ENCODE measurements around the gene EHBP1.
"Not testable (repeated sequence)": the region's sequence is repeated elsewhere in the genome, so short reads cannot be mapped to it uniquely, and the experiment has no call there.

EHBP1 gene

DNA sequence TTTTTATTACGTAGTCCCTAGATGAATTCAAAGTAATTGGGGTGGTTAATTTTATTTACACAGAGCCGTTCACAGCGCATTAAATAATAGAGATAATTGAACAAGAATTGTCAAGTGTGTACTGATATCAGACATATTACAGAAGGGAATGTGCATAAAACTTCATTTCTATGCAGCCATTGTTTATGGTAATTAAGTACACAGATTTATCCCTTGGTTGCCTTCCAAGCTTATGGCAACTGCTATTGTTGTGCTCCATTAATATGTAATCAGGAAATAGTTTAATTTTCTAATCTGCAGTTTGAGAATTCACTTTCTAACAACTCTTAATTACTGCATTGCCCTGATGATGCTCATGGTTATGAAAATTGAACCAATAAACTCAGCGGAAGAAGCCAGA is 297.8 kb downstream of the EHBP1 start:
- no peak for DNase-seq (ENCODE audit: low read depth in 1 of 2, low spot score in 1 of 2)

DNA sequence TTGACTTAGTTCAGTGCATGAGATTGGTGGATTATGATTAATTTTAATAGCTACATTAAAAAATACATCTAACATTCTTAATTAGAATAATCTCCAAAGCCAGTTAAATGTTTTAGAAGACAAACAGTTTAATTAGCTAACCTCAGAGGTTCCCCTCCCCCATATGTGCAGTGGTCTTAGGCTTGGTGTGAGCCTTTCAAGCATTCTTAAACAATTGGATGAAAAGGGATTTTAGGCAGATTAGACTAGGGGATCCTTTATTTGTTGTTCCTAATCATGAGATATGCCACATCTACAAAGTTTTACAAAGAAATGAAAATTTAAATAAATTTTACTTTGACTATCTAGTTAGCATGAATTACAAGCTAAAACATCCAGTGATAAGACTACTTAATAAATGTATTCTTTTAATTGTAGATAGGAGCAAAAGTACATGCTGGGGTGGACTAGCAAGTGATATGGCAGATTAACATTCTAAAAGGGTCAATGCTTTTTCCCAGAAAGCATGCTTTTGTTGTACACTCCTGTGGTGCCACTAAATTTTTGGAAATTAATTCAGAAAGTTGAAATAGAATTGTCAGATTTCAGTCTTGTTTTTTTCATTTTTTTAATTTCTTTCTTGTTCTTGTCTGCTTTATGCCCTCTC is 302.4 kb downstream of the EHBP1 start:
- DNase-seq (ENCODE audit: low read depth in 1 of 2, low spot score in 1 of 2), result no peak

DNA sequence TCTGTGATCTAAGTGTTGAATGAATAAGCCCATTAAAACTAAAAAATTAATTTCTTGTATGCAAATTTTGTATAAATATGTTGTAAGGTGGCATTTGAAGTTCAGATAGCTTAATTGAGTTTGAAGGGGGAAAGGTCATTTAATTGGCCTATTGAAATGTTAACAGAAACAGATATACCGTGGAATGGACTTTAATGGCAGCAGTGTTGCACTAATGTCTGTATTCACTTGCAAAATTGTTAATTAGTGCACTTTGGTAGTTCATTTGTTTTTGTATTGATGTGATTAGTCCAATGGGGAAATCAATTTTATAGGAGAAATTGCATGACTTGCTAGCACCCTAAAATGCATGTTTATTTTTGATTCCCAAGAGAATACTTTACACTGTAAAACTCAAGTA is 303.3 kb downstream of the EHBP1 start:
- DNase-seq (ENCODE audit: low read depth in 1 of 2, low spot score in 1 of 2), result no peak

- no peak for DNase-seq (ENCODE audit: low read depth in 1 of 2, low spot score in 1 of 2)
Observed at GRCh38 chr2:63009490-63009889, 304.0 kb downstream of the EHBP1 start.

GRCh38 chr2:63012541-63012940 is 307.0 kb downstream of the EHBP1 start:
- no peak for DNase-seq (ENCODE audit: low read depth in 1 of 2, low spot score in 1 of 2)

DNA sequence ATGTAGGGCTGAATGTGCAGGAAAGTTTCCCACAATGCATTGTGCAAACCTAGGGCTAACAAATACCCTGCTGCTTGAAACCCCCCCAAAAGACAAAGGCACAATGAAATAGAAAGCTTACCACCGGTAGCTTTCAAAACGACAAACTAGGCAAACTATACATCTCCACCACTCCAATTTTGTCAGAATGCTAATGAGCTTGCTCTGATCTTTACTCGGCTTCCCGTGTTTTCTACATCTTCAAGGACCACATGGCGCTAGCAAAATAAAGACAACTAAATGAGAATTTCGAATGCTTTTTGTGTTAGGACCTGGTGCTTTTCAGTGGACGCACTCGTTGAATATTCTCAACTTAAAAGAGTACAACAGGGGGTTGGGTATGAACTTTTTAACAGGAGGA is 307.9 kb downstream of the EHBP1 start:
- no peak for DNase-seq (ENCODE audit: low read depth in 1 of 2, low spot score in 1 of 2)

- no peak for DNase-seq (ENCODE audit: low read depth in 1 of 2, low spot score in 1 of 2)
Observed at GRCh38 chr2:63015389-63015788, 309.9 kb downstream of the EHBP1 start.

DNA sequence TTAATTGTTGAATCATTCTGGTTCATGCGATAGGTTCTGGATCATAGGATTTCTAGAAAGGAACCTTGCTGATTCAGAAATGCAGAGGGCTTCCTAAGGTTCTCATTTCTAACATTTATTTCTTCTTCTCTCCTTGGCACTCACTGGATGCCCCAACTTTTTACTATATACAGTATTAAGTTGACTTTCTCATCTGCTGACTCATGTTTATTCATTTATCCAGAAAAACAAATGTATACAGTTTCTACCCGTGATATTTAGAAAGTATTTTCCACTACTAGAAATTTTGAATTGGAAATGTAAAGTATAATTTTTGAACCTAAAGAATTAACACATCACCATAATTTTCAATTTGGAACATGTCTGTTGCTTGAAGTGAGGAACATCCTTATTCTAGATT is 312.9 kb downstream of the EHBP1 start:
- DNase-seq (ENCODE audit: low read depth in 1 of 2, low spot score in 1 of 2), result no peak

- DNase-seq (ENCODE audit: low read depth in 1 of 2, low spot score in 1 of 2), result not testable (repeated sequence)
Observed at GRCh38 chr2:63019686-63020085, 314.2 kb downstream of the EHBP1 start.

DNA sequence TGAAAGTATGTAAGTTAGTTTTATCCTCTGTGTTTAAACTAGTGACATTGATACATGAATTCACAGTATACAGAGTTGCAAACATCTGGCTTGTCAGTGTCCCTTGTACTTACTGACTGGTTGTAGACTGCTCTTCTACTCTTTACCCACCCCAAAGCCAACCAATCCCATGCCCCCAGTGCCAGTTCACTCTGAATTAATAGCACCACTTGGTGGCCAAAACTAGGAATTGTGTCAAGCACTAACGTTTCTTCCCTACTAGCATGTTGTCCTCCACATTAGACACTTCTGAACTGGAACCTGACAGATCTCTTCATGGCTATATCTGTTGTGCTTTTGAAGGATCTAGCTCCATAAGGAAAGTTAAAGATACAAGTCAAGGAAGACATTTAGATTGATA is 317.9 kb downstream of the EHBP1 start:
- no peak for DNase-seq (ENCODE audit: low read depth in 1 of 2, low spot score in 1 of 2)

GRCh38 chr2:63027220-63027619 is 321.7 kb downstream of the EHBP1 start:
- DNase-seq (ENCODE audit: low read depth in 1 of 2, low spot score in 1 of 2), result no peak

GRCh38 chr2:63029058-63029457 is 323.5 kb downstream of the EHBP1 start:
- no peak for DNase-seq (ENCODE audit: low read depth in 1 of 2, low spot score in 1 of 2)

- no peak for DNase-seq (ENCODE audit: low read depth in 1 of 2, low spot score in 1 of 2)
Observed at GRCh38 chr2:63034526-63034925, 329.0 kb downstream of the EHBP1 start.

GRCh38 chr2:63035169-63035568 is 329.7 kb downstream of the EHBP1 start:
- no peak for DNase-seq (ENCODE audit: low read depth in 1 of 2, low spot score in 1 of 2)

- no peak for DNase-seq (ENCODE audit: low read depth in 1 of 2, low spot score in 1 of 2)
Observed at GRCh38 chr2:63035660-63036059, 330.1 kb downstream of the EHBP1 start.

GRCh38 chr2:63038034-63038433 is 332.5 kb downstream of the EHBP1 start:
- DNase-seq (ENCODE audit: low read depth in 1 of 2, low spot score in 1 of 2), result no peak

GRCh38 chr2:63040586-63040985 is 335.1 kb downstream of the EHBP1 start:
- no peak for DNase-seq (ENCODE audit: low read depth in 1 of 2, low spot score in 1 of 2)

- no peak for DNase-seq (ENCODE audit: low read depth in 1 of 2, low spot score in 1 of 2)
Observed at GRCh38 chr2:63041592-63041991, 336.1 kb downstream of the EHBP1 start.

DNA sequence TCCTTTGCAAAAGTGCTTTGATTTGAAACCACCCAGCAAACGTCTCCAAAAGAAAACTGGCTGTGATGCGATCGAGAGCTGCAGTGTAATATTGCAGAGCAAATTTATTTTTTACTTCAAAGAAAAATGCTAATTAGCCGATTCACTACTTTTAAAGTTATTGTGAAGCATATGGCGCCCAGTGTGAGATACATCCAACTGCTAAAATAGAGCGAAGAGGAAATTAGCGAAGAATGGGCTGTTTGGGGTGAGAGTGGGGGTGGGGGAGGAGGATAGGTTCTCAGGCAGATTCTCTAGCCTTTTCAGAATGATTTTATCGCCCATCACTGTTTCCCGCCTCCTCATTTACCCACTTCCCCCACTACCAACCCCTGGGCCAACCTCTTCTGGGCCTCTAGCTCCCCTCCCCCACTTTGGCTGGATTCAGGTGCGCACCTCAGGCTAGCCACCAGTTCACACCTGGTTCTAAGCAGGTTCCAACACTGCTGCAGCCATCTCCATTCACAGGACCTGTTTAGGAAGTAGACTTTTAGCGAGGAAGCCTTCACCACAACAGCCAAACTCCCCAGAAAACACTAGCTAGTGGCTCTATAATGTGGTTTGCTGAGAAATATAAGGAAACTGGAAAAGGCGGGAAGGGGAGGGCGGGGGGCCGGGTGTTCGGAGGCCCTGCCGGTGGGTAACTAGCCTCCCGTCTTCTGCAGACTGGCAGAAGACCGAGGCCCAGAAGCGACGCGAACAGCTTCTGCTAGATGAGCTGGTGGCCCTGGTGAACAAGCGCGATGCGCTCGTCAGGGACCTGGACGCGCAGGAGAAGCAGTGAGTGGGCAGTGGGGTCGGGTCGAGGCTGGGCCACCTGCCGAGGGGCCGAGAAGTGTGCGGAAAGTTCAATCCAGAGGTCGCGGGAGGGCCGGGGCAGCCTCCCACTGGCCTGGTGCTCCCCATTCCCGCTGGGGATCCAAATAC is 339.1 kb downstream of the EHBP1 start:
- DNase-seq (ENCODE audit: low read depth in 1 of 2, low spot score in 1 of 2), result no peak

DNA sequence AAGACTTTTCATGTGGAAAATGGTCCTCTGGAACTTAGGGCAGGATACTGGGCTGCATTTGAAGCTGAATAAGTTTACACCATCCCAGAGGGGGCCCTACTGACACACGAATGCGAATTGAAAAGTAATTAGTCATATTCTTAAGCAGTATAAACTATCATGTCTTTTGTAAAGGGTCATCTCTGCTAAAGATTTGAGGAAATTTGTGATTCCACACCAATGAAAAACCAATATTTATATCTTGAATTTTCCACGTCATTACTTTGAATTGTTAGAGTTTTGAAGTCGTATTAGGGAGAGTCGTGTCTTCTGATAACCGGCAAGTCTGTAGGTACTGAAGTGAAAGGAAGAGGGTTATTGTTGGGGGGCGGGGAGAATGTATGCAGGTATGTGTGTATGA is 341.0 kb downstream of the EHBP1 start:
- DNase-seq (ENCODE audit: low read depth in 1 of 2, low spot score in 1 of 2), result no peak

DNA sequence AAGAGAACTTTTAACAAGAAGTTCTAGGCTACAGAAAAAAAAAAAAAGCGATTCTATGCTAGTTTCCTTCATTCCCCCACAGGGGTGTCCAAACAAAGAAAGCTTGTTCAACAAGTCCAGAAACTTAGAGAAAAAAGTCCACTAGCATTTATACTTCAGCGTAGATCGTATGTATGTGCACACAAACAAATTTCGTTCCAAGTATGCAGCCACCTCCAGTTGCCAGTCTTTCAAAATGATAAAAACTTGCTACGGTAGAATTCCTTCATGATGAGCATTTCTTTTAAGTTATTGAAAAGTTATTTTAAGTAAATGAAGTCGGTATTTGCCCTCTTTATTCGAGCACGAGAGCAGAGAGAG is 341.4 kb downstream of the EHBP1 start:
- no peak for DNase-seq (ENCODE audit: low read depth in 1 of 2, low spot score in 1 of 2)
